ENCODE results near the gene CCN6.

DNA sequence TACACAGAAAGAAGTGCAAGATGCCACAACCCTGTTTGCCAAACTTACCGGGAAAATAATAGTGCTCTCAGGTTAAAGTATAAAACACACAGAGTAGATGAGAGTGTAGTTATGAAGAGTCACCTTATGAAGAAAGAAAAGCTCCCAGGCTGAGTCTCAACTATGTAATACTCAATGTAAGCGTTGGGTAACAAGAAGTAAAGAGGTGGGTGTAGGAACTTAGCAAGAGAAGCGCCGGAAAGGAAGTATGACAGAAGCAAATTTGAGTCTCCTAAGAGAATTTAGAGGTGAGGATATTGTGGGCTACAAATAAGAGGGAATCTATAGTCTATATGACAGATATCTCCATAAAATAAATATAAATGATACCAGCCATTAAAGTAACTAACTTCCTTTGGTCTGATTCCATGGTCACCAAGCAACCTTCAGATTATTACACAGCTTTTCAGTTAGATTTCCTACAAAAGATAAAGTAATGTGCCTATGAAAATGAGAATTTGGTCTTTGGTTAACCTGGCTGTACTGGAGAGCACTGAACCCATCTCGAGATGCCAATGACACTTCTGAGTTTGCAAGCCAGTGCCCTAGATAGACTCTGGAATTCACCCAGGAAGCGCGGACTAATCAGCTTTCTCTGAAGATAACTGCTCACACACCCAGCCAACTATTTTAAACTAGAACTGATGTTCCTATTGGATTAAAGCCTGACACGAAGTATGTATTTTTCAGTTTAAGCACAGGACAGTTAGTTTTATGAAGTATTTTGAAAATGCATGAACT, 31.6 kb downstream of the CCN6 start:
- no peak for TF ChIP-seq POLR2AphosphoS5 (IDR thresholded peaks at IDR 0.05; ENCODE audit: low read depth, low read length)
- TF ChIP-seq POLR2A (IDR thresholded peaks at IDR 0.05; ENCODE audit: low read depth, low read length): no peak

All from GM12892 (cell line).